ENCODE measurements around the gene ANO7. TPM values are rescaled to one million over a fixed set of nuclear protein-coding genes. Genes with fewer than 3 reads are reported as not detected.

Gene ANO7
- total and polyA plus RNA-seq, 11 donors, result 0.67 to 3.0 (median 1.1) TPM

DNA sequence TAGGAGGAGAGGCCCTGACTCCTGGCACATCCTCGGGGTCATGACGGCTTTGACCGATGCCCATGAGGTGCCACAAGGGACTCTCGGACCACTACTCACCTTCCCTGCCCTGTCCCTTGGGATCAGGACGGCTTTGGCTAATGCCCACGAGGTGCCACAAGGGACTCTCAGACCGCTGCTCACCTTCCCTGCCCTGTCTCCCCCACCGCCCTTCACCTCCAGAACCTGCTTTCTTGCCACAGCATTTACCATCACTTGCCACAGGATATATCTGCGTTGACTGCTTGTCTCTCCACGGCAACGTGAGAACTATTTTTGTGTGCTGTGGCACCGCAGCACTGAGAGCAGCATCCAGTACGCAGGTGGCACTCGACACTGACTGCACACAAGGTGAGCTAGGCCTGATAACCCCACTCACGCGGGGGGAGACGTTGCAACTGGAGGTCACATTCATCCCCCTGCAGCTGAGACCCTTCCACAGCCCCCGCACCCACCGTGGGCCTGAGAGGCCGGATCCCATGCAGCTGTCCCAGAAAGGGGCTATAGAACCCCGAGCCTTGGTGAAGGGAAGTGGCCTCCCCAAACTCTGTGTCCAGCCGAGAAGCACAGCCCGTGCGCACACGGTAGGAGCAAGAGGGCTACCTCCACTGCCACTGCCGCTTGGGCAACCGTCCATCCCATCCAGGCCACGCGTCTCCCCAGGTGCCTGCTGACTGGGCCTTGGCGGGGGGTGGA is 47.5 kb downstream of the ANO7 start:
- WGBS, 4 donors, result 86 to 90% (median 89%) methylated on average over 15 to 30 of the region's 30 CpGs
- no peak overlapping the region for H3K27ac ChIP-seq
- H3K4me1 ChIP-seq, result peaks cover 0 to 2% (median 0%) of the 10 kb centered on the region in 12 donors
- ATAC-seq, result peak in 1 of 4 donors; percentile 4
- peak in 1 of 5 donors; percentile 40 for DNase-seq
- TF ChIP-seq, protein P1, sequence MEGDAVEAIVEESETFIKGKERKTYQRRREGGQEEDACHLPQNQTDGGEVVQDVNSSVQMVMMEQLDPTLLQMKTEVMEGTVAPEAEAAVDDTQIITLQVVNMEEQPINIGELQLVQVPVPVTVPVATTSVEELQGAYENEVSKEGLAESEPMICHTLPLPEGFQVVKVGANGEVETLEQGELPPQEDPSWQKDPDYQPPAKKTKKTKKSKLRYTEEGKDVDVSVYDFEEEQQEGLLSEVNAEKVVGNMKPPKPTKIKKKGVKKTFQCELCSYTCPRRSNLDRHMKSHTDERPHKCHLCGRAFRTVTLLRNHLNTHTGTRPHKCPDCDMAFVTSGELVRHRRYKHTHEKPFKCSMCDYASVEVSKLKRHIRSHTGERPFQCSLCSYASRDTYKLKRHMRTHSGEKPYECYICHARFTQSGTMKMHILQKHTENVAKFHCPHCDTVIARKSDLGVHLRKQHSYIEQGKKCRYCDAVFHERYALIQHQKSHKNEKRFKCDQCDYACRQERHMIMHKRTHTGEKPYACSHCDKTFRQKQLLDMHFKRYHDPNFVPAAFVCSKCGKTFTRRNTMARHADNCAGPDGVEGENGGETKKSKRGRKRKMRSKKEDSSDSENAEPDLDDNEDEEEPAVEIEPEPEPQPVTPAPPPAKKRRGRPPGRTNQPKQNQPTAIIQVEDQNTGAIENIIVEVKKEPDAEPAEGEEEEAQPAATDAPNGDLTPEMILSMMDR (IDR thresholded peaks at IDR 0.05), result no peak
- no peak for TF ChIP-seq POLR2A (IDR thresholded peaks at IDR 0.05)
- peaks cover 13 to 100% (median 98%) of the 10 kb centered on the region in 9 donors for H3K36me3 ChIP-seq
- H3K27me3 ChIP-seq, result no peaks in the 10 kb centered on the region
- H3K9me3 ChIP-seq, result no peaks in the 10 kb centered on the region
- H3K4me3 ChIP-seq, result no peak overlapping the region
- intact Hi-C loops (cut with DNase I), result no loop called here

GRCh38 chr2:241237047-241237446 is 48.6 kb downstream of the ANO7 start:
- DNase-seq (no peak), ATAC-seq (no peak)
- no peak overlapping the region for H3K4me3 ChIP-seq
- no peak overlapping the region for H3K27ac ChIP-seq
- peaks cover 13 to 100% (median 100%) of the 10 kb centered on the region in 9 donors for H3K36me3 ChIP-seq
- WGBS, 4 donors, result 89 to 94% (median 91%) methylated on average over 6 of the region's 6 CpGs
- H3K9me3 ChIP-seq, result no peaks in the 10 kb centered on the region
- H3K27me3 ChIP-seq, result no peaks in the 10 kb centered on the region
- intact Hi-C loops (cut with DNase I), result no loop called here
- TF ChIP-seq, protein P1 (IDR thresholded peaks at IDR 0.05), result no peak
- TF ChIP-seq POLR2A (IDR thresholded peaks at IDR 0.05), result no peak
- H3K4me1 ChIP-seq, result no peaks in the 10 kb centered on the region

- TF ChIP-seq POLR2A (IDR thresholded peaks at IDR 0.05), result no peak
- TF ChIP-seq, protein P1 (IDR thresholded peaks at IDR 0.05), result no peak
- DNase-seq, result no peak
- 73 to 86% (median 82%) methylated on average over 7 to 12 of the region's 12 CpGs for WGBS, 4 donors
These were observed 49.5 kb downstream of the ANO7 start for GRCh38 chr2:241237949-241238371.

DNA sequence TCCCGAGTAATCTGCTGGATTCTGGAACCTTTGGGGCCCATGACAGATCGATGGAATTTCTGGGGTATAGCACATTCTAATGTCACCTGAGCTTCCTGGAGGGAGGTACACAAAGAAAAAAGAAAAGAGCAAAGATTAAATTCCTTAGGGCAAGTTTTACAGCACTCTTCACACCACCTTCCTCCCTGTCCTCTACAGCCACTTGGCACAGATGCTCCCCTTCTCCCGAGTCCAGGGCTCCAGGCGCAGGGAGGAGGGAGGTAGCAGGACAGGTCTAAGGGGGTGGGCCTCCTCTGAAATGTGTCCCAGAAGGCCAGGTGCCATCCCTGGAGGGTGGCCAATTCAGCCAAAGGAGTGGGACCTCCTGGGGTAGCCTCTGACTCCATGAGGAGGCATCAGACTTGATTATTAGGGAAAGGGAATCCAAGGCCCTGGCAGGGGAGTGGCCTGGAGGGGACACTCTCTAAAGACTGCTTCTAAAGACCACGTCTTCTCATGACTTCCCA is 50.3 kb downstream of the ANO7 start:
- no peak for ATAC-seq
- Histone ChIP-seq H3K4me3 (no peak overlapping the region), H3K27me3 (no peaks in the 10 kb centered on the region), H3K9me3 (no peaks in the 10 kb centered on the region), H3K4me1 (no peaks in the 10 kb centered on the region), H3K36me3 (peaks cover 13 to 100% (median 100%) of the 10 kb centered on the region in 9 donors), H3K27ac (no peak overlapping the region)
- DNase-seq, result no peak
- no peak for TF ChIP-seq POLR2A (IDR thresholded peaks at IDR 0.05)
- TF ChIP-seq, protein P1 (IDR thresholded peaks at IDR 0.05), result no peak
- WGBS, 4 donors, result 82 to 89% (median 85%) methylated on average over 5 of the region's 5 CpGs
- intact Hi-C loops (cut with DNase I), result no loop called here

More at GRCh38 chr2:241237949-241238371, 49.5 kb downstream of the ANO7 start:
- Histone ChIP-seq H3K4me3 (no peak overlapping the region), H3K27me3 (no peaks in the 10 kb centered on the region), H3K4me1 (no peaks in the 10 kb centered on the region), H3K9me3 (no peaks in the 10 kb centered on the region), H3K36me3 (peaks cover 13 to 100% (median 100%) of the 10 kb centered on the region in 9 donors), H3K27ac (no peak overlapping the region)
- intact Hi-C loops (cut with DNase I), result no loop called here
- no peak for ATAC-seq
